ENCODE data around the gene CACFD1. TPM values are rescaled to one million over a fixed set of nuclear protein-coding genes. Genes with fewer than 3 reads are reported as not detected.

The CACFD1 gene
- total and polyA plus RNA-seq, 2 of the 13 experiments (the other 11 are each of a cell fraction or from before 2014, with no cell fraction given), result 13.8 to 14.6 TPM

- TF ChIP-seq ZBTB33 (CRISPR knock-in tag; IDR thresholded peaks at IDR 0.05), result 0 out of 2 replicates have a peak, but pooled peaks have one; percentile 6
- no peak for TF ChIP-seq ZBTB49 (CRISPR knock-in tag; IDR thresholded peaks at IDR 0.05; ENCODE audit: borderline replicate concordance)
- TF ChIP-seq CCAR2 (optimal IDR thresholded peaks at IDR 0.05; ENCODE audit: low read depth, low read length), result no peak
- TF ChIP-seq GABPA (IDR thresholded peaks at IDR 0.05; ENCODE audit: low read depth, low read length), result no peak
- no peak for TF ChIP-seq GABPA (CRISPR knock-in tag; IDR thresholded peaks at IDR 0.05; ENCODE audit: low read depth)
- TF ChIP-seq KAT7 (CRISPR knock-in tag; IDR thresholded peaks at IDR 0.05; ENCODE audit: borderline replicate concordance), result no peak
- TF ChIP-seq KLF13 (CRISPR knock-in tag; IDR thresholded peaks at IDR 0.05), result no peak
- no peak for TF ChIP-seq CBFB (CRISPR knock-in tag; IDR thresholded peaks at IDR 0.05)
- TF ChIP-seq PITX1 (CRISPR knock-in tag; IDR thresholded peaks at IDR 0.05), result peak; percentile 20; the same call in 1 of the 2 replicates
- peak; percentile 68 for TF ChIP-seq RARA (CRISPR knock-in tag; IDR thresholded peaks at IDR 0.05)
- TF ChIP-seq ZNF251 (CRISPR knock-in tag; IDR thresholded peaks at IDR 0.05), result no peak
- no peak for TF ChIP-seq TAF15 (IDR thresholded peaks at IDR 0.05; ENCODE audit: low read depth, low read length, poor library complexity, severe bottlenecking)
- TF ChIP-seq ZNF18 (CRISPR knock-in tag; IDR thresholded peaks at IDR 0.05; ENCODE audit: insufficient replicate concordance), result no peak
- TF ChIP-seq ZNF484 (CRISPR knock-in tag; IDR thresholded peaks at IDR 0.05; ENCODE audit: borderline replicate concordance, low read depth), result no peak
- no peak for TF ChIP-seq PBX3 (CRISPR knock-in tag; IDR thresholded peaks at IDR 0.05; ENCODE audit: borderline replicate concordance)
- 0 out of 2 replicates have a peak, but pooled peaks have one; percentile 18 for TF ChIP-seq RXRB (CRISPR knock-in tag; IDR thresholded peaks at IDR 0.05; ENCODE audit: borderline replicate concordance)
Measured at GRCh38 chr9:133496861-133497842, 37.4 kb downstream of the CACFD1 start (continued).

Data from HepG2 (cell line).